GM21526 (cell line): ENCODE data around the gene FTO.

Experiments
- ATAC-seq: cut with Tn5 transposase; IDR thresholded peaks from one replicate; pipeline ENCODE4 v1.9.1; 2021; ENCODE audit warnings: moderate library complexity; ENCODE audit not compliant: unreplicated experiment, low FRiP score

FTO gene

DNA sequence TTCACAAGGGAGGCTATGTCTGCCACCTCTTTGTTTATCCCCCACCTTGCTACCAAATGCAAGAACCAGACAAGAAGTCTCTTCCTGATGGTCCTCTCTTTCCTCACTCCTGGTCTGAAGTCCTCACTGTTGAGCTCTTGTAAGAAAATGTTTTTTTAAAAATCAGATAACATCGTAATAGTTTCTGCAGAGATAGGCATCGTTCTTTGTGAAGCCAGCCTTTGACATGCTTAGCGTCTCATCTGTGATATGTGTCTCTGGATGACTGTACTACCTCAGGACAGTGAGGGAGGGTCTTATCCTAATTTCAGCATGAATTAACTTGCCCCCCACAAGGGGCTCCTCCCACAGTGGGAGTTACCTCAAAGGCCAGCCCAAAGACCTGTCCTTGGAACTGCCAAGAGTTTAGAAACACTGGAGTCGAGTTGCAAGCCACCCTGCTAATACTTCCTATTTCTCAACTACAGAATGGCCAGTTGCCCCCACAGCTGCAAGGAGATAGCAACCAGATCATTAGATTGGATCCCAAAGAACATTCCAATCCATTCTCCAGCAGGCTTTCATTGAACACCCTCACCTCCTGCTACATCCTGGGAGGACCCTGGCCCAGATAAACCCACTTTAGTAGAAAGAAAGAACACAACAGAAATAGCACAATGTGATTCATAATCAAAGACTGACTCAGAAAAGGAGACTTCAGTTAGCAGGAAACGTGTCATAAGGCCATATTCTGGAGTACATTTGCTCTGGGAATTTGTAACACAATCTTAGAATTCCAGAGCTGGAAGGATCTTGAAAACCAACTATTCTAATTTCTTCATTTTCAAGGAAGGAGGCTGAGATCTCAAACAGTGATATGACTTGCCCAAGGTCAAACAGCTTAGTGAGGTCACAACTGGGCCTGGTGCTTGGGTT lies 431.7 kb downstream of the FTO start:
- no peak for ATAC-seq

DNA sequence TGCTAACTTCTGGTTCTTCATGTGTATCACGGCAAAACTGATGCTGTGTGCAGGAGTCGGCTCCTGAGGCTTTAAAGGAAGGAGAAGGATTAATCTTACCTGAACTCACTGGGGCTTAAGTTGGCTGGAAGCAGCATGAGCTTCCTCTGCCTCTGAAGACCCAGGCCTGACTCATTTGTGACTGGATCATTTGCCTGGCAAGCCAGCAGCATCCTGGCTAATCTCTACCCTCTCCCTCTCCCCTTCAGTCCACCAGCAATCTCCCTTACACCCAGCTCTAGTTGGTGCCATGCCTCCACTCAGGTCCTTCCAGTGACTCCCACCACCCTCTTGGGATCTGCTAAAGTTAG lies 432.3 kb downstream of the FTO start:
- no peak for ATAC-seq

DNA sequence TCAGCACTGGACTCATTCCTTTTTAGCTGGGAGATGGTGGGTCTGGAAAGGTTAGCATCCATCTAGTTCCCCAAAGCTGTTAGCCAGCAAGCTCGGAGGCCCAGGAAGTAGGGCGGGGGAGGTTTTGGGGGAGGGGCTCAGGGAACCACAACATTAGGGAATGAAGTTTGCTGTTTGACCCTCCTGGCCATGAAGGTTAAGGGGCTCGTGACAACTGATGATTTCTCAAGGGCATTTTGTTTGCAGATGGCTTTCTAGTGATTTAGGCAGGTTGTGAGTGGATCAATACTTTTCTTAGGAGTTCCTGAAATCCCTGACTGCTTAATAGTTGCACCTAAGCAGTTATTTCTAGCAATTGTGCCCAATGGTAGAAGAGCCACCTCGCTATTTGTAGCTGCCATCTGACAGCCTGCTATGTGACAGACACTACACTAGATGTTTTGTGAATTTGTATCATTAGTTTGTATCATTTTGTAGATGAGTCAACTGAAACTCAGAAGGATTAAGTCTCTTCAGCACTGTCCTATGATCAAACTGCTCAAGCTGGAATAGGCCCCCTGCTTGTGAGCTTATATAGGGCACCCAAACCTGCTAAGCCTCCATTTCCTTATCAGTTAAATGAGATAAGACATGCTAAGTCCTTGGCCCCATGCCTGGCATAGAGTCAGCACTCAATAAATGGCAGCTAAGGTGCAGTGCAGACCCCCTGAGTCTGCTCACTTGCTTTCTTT lies 436.3 kb downstream of the FTO start:
- no peak for ATAC-seq

DNA sequence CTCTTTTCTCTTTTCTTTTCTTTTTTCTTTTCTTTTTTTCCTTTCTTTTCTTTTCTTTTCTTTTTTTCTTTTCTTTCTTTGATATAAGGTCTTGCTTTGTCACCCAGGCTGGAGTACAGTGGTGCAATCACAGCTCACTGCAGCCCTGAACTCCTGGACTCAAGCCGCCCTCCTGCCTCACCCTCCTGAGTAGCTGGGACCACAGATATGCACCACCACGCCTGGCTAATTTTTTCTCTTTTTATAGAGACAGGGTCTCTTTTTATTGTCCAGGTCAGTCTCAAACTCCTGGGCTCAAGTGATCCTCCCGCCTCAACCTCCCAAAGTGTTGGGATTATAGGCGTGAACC lies 436.8 kb downstream of the FTO start:
- no peak for ATAC-seq

DNA sequence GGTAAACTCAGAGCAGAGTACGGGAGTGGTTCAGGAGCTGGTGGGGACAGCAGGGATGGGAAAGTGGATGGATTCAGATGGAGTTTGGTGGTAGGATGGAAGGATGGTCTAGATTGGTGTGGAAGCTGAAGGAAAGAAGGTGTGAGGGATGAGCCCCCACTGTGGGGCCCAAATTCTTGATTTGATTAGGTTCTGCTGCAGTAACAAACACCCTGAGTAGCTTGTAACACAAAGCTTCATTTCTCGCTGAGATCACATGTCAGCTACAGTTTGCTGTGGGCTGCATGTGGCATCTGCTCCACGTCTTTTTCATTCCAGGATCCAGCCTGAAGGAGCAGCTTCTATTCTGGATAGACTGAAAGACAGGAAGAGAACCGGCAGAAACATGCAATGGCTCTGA lies 438.8 kb downstream of the FTO start:
- no peak for ATAC-seq

DNA sequence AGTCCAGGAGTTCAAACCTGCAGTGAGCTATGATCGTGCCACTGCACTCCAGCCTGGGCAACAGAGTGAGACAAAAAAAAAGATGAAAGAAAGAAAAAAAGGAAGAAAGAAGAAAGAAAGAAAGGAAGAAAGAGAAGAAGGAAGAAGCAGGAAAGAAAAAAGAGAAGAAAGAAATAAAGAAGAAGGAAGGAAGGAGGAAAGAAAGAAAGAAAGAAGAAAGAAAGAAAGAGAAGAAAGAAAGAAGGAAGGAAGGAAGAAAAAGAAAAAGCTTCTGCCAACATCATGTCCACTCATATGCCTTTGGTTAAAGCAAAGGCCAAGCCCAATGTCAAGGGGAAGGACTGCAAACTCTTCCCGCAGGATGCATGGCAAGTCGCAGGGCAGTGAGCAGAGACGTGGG lies 439.5 kb downstream of the FTO start:
- no peak for ATAC-seq

DNA sequence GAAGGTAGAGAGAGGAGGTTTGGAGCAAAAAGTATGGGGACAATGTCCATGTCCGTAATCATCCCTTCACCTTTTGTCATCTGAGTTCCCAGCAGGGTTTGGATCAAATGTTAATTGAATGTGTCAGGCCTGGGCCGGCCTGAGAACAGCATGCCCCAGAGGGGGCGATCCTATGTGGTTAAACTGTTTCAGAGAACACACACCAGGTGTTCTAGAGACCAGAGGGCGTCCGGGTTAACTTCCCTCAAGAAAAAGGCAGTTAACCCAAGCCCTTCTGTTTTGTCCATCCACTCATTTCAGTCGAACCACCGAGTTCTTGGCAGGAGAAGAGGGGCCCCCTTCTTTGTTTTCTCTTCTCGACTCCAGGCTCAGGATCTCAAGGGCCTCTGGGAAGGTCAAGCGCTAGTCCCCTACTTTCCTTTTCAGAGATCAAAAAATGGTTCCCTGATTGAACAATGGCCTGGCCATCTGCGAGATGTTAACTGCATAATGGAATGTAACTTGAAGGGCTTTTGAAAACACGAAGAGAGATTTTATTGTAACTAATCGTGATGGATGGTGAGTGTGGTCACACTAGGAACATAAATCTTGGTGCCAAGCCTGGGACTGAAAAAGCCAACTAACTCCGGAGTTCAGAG lies 440.1 kb downstream of the FTO start:
- ATAC-seq = no peak

DNA sequence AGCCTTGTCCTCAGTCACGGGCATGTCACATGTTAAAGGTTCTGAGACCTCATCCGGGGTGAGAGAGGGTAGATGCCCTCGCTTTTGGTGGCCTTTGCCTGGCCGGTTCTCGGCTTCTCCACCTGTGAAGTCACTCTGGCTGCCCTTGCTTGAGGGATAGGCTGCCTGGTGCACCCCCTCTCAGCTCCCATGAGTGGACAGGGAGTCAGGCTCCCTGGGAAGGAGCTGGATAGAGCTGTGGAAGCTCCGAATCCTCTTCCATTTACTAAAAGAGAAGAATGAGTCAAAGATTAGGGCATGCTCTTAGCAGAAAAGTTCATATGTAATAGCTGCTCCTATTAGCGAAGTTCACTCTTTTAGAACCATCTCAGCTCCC lies 440.6 kb downstream of the FTO start:
- ATAC-seq = no peak

DNA sequence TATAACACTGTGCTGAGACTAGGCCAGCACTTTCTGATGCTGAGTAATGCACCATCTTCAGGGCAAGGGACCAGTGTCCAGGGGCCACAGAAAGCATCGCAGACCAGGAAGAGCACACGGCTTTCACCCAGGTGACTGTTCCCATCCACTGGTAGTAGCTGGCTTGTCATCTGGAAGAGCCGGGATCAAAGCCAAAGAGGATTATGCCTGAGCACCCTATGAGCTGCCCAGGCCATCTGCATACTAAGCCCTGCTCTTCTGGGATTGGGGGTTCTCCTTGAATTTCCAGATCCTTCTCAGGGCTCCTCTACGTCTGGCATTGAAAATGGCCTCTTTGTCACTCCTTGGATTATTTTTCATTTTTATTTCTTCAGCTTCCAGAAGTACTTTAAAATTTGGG lies 441.9 kb downstream of the FTO start:
- ATAC-seq = no peak

DNA sequence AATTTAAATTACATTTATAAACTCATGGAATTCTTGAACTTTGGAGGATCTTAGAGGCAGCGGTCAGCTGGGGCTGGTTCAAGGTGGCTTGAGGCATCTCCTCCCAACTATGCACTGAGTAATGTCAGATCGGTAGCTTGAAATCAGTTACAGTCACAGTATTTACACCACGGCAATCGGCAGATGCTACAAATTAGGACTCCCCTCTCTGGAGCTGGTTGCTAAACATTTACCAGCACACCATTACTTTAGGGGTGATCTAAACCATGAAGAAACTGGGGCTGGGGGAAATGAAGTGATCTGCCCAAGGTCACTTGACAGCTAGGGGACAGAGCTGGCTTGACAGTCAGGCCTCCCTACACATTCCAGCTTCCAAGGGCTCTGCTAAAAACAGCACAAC lies 445.0 kb downstream of the FTO start:
- no peak for ATAC-seq

DNA sequence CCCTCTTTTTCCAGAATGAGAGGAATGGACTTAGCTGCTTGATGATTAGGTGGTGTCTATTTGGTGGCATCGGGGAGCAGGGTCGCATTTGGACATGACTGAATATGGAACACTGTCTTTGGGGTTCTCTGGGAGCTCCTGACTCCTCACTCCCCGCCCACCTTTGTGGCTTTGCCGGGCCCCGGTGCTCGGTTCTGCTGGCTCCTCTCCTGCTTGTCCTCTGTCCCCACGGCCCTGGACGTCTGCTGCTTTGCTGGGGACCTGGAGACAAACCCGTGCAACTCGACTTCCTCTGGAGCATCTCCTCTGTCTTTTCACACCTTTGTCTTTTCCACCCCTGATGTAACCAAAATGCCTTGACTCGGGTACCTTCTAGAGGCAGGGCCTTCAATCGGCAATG lies 446.9 kb downstream of the FTO start:
- no peak for ATAC-seq

DNA sequence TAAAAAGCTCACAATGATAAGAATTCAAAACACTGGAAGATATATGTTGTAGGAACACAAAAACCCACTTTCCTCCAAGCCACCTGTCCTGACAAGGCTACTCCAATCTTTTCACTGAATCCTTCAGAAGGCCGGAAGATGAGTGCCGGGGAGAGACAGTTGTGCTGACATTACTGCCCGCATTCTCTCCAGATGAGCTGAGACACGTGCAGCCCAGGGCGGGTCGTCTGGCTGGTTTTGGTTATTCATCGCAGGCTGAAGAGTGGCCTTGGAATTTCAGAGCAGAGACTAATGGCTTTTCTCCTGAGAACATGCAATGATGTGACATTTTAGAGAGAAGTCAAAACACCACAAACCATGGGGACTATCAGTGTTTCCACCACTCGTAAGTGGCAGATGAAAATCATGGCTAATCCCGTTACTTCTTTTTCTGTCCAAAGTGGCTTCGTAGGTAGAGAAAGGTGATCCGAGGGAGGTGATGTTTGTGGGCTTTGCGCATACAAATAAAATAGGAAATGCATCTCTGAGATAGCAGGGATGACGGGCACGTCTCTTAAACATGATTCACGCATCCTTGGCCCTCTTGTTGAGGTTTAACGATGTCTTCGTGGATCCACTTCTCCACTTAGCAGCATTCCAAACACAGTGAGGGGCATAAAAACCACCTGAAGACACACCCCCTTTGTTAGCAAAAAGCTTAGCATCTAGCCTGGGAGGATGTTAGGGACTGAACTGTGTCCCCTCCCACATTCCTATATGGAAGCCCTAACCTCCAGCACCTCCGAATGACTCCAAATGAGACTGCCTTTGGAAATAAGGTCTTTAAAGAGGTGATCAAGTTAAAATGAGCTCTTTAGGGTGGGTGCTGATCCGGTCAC lies 448.6 kb downstream of the FTO start:
- no peak for ATAC-seq

DNA sequence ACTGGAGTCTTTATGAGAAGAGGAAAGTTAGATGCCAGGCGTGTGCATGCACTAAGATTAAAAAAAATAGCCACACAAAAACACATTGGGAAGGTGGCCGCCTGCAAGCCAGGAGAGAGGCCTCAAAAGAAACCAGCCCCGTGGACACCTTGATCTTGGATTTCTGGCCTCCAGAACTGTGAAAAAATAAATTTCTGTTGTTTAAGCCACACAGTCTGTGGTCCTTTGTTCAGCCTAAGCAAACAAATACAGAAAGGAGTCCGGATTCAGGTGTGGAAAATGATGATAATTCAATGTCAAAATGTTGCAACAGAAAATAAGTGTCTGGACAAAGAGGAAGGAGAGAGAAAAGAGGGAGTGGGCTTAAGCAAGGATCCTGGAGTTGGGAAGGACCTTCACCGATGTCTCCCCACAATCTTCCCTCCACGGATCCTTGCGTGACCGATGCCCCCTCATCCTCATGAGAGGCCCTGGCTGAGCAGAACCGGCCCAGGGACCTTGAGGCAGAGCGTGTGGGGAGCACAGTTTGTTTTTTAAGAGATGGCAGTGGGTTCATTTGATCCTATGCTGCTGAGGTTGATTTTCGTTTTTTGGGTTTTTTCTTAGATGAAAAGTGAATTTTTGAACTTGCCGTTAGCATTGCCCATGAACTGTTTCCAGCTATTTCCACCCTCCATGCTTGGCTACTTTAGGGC lies 449.4 kb downstream of the FTO start:
- ATAC-seq = no peak

DNA sequence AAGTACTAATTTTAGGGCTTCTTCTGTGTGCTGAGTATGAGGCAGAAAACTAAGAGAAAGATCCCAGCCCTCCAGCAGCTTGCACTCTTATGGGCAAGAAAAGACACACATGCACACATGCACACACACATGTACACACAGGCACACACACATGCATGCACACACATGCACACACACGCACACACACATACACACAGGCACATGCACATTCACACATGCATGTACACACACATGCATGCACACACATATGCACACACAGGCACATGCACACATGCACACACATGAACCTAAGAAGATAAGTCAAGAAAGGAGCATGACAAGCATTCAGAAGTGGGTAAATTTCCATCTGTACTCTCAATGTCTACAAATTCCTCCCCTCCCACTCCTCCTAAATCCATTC lies 452.4 kb downstream of the FTO start:
- no peak for ATAC-seq

DNA sequence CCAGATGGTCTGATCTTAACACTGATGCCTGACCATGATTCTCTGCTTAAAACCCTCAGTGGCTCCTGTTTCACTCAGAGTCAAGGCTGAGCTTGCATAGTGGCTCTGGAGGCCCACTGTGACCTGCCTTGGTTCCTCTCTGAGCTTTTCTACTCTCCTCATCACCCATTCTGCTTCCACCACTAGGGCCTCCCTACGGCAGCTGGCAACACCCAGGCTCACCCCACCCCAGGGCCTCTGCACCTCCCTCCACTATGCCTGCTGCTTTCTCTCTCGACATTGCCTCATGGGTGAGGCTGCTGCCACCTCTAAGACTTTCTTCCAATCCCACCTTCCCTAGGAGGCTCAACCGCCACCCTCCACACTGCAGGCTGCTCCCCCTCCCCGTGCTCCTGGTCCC lies 455.0 kb downstream of the FTO start:
- no peak for ATAC-seq

DNA sequence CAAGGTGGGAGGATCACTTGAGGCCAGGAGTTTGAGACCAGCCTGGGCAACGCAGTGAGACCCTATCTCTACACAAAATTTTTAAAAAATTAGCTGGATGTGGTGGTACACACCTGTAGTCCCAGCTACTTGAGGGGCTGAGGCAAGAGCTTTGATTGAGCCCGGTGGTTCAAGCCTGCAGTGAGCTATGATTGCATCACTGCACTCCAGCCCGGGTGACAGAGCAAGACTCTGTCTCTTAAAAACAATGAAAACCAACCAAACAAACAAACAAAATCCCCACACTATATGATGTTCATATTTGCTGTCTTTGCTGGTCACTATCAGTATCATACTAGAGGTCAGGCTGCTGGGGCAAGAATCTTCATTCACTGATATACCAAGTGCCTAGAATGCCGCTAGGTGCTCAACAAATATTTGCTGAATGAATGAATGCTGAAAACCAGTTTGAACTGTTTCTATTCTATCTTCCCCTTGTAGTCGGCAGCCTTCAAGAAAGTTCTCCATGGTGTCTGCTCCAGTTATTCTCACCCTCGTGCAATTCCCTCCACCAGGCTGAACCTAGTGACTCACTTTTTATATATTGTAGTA lies 455.6 kb downstream of the FTO start:
- no peak for ATAC-seq

DNA sequence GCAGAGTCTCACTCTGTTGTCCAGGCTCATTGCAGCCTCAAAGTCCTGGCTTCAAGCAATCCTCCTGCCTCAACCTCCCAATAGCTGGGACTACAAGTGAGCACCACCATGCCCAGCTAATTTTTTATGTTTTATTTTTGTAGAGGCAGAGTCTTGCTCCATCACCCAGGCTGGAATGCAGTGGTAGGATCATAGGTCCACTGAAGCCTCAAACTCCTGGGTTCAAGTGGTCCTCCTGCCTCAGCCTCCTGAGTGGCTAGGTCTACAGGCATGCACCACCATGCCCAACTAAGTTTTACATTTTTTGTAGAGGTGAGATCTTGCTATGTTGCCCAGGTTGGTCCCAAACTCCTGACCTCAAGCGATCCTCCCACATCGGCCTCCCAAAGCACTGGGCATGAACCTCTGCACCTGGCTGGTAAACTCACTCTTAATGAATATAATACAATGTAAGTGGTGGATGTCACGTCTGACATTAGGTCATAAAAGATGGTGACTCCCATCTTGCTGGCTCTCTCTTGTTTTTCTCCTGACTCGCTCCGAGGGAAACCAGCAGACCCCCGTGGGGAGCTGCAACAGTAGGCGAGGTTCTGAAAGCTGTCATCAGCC lies 456.4 kb downstream of the FTO start:
- ATAC-seq = no peak

DNA sequence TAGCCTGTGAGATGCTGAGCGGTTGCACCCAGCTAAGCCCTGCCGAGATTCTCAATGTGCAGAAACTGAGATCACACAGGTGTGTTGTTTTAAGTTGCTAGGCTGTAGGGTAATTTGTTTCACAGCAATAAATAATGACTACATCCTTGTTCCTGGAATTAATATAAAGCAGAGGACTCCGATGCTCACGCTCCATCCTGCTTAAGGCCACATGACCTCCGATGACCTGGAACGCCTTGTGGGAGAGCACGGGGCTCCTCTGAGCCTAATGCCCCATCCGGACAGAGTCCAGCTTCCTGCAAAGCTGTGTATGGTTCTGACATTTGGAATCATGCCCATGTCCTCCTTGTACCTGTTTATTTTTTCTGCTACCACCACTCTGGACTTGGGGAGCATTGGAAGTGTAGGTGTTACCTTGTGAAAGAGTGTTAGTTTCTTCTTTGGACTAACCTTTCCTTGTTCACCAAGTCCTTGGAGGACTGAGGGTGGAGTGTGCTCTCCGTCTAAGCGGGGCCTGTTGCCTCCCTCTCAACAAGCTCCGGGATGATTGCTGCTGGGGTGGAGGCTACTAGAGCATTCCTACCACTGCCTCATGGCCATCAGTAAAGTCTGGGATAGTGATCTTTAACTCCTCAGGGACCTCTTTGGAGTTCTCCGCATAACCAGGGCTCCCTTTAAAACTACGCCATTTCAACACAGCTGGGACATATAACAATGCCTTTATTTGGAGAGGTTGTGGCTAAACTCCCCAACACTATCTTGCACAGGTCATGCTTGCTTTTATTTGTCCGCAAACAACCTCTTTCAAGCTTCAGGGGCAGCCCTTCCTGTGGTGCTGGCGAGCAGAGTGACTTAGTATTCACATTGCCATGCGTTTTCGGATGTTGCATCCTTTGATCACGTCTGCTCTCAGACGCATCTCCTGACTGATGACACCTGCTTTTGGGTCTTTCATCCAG lies 457.3 kb downstream of the FTO start:
- no peak for ATAC-seq
